GM23338 (cell line): ENCODE data around the gene SCFD2.

Experiments used
- CREB1 ChIP-seq: fragments of 250-450 bp; sonication (Bioruptor Pico); IDR thresholded peaks from 2 replicates; pipeline ENCODE4 v1.5.0; 2020; ENCODE audit warnings: low read depth, mild to moderate bottlenecking, moderate library complexity
- EZH2 ChIP-seq: fragments of 200-600 bp; sonication (generic); IDR thresholded peaks from one replicate; pipeline ENCODE4 v1.8.0; 2017; ENCODE audit warnings: antibody characterized with exemption, mild to moderate bottlenecking, low read depth; ENCODE audit not compliant: unreplicated experiment
- EZH2phosphoT487 ChIP-seq: fragments of 200-600 bp; sonication (generic); IDR thresholded peaks from one replicate; pipeline ENCODE4 v1.8.1; 2018; ENCODE audit warnings: antibody characterized with exemption; ENCODE audit not compliant: unreplicated experiment
- POLR2AphosphoS5 ChIP-seq: IDR thresholded peaks from 2 replicates; pipeline ENCODE4 v1.6.1; 2016; ENCODE audit warnings: antibody characterized with exemption, low read depth
- TF ChIP-seq, protein P1 (sequence below), 2 experiments: fragments of 200-600 bp in 1 of 2; sonication (generic) in 1 of 2; conservative IDR thresholded peaks; 2 replicates each; pipeline versions ENCODE4 v1.5.1 to v1.6.1; 2016 to 2017; ENCODE audit warnings: antibody characterized with exemption in 2 of 2, low read depth in 2 of 2, mild to moderate bottlenecking in 2 of 2, moderate library complexity in 1 of 2

DNA sequence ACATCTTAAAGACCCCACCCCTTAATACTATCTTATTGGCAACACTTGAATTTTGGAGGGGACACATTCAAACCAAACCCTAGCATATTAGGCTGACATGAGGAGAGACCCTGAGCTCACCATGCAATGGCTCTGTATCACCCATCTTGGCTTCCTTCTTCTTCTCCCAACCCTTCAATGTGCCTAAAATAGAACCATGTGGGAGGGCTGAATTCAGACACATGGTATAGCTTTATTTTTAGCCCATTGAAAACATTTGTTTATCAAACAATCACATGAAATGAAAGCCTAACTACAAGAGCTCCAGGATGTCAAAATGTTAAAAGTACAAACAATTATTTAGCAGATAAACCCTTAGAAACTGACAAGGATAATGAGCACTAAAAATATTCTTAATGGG is 422.2 kb downstream of the SCFD2 start:
- TF ChIP-seq EZH2, result no peak
- TF ChIP-seq, protein P1, sequence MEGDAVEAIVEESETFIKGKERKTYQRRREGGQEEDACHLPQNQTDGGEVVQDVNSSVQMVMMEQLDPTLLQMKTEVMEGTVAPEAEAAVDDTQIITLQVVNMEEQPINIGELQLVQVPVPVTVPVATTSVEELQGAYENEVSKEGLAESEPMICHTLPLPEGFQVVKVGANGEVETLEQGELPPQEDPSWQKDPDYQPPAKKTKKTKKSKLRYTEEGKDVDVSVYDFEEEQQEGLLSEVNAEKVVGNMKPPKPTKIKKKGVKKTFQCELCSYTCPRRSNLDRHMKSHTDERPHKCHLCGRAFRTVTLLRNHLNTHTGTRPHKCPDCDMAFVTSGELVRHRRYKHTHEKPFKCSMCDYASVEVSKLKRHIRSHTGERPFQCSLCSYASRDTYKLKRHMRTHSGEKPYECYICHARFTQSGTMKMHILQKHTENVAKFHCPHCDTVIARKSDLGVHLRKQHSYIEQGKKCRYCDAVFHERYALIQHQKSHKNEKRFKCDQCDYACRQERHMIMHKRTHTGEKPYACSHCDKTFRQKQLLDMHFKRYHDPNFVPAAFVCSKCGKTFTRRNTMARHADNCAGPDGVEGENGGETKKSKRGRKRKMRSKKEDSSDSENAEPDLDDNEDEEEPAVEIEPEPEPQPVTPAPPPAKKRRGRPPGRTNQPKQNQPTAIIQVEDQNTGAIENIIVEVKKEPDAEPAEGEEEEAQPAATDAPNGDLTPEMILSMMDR (conservative IDR thresholded peaks at IDR 0.05; ENCODE audit: low read depth in 2 of 2), result no peak
- TF ChIP-seq CREB1 (CRISPR knock-in tag), result no peak
- no peak for TF ChIP-seq EZH2phosphoT487
- no peak for TF ChIP-seq POLR2AphosphoS5
